ENCODE data around the gene S1PR2.
"Not testable (repeated sequence)": the region's sequence is repeated elsewhere in the genome, so short reads cannot be mapped to it uniquely, and the experiment has no call there.

Gene S1PR2

GRCh38 chr19:10254244-10254643 lies 23.1 kb upstream of the S1PR2 start:
- no peak for DNase-seq (ENCODE audit: low spot score)

- DNase-seq (ENCODE audit: low spot score): no peak
These were observed 21.6 kb upstream of the S1PR2 start for GRCh38 chr19:10252707-10253106.

GRCh38 chr19:10251792-10252694 lies 20.9 kb upstream of the S1PR2 start, which contains the start of gene MRPL4:
Gene MRPL4, plus strand, starts transcription at chr19:10252214. Its CDS starts 40 bp downstream, at chr19:10252254.
- DNase-seq (ENCODE audit: low spot score): peak; percentile 99

- DNase-seq (ENCODE audit: low spot score): no peak
These were observed 15.4 kb upstream of the S1PR2 start for GRCh38 chr19:10246511-10246910.

GRCh38 chr19:10245189-10245939 lies 14.2 kb upstream of the S1PR2 start:
- DNase-seq (ENCODE audit: low spot score): no peak

GRCh38 chr19:10243606-10244005 lies 12.5 kb upstream of the S1PR2 start:
- DNase-seq (ENCODE audit: low spot score): no peak

- DNase-seq (ENCODE audit: low spot score): not testable (repeated sequence)
These were observed 10.8 kb upstream of the S1PR2 start for GRCh38 chr19:10241826-10242449.

- no peak for DNase-seq (ENCODE audit: low spot score)
These were observed 7.1 kb upstream of the S1PR2 start for GRCh38 chr19:10238172-10238783.

GRCh38 chr19:10237702-10238101 lies 6.6 kb upstream of the S1PR2 start:
- DNase-seq (ENCODE audit: low spot score): no peak

GRCh38 chr19:10235409-10235808 lies 4.3 kb upstream of the S1PR2 start:
- DNase-seq (ENCODE audit: low spot score): not testable (repeated sequence)

GRCh38 chr19:10235003-10235402 lies 3.9 kb upstream of the S1PR2 start:
- no peak for DNase-seq (ENCODE audit: low spot score)

GRCh38 chr19:10233946-10234345 lies 2.8 kb upstream of the S1PR2 start:
- DNase-seq (ENCODE audit: low spot score): no peak

GRCh38 chr19:10231612-10232228 lies 589 bp upstream of the S1PR2 start:
- DNase-seq (ENCODE audit: low spot score): no peak

- DNase-seq (ENCODE audit: low spot score): no peak
These were observed 814 bp downstream of the S1PR2 start for GRCh38 chr19:10230173-10230860.

- no peak for DNase-seq (ENCODE audit: low spot score)
These were observed 2.2 kb downstream of the S1PR2 start for GRCh38 chr19:10228920-10229319.

GRCh38 chr19:10228393-10228792 lies 2.7 kb downstream of the S1PR2 start:
- DNase-seq (ENCODE audit: low spot score): no peak

GRCh38 chr19:10227026-10227971 lies 3.8 kb downstream of the S1PR2 start:
- no peak for DNase-seq (ENCODE audit: low spot score)

- no peak for DNase-seq (ENCODE audit: low spot score)
These were observed 4.6 kb downstream of the S1PR2 start for GRCh38 chr19:10226376-10227025.

GRCh38 chr19:10226021-10226375 lies 5.1 kb downstream of the S1PR2 start:
- DNase-seq (ENCODE audit: low spot score): no peak

Data from kidney capillary endothelial cell (primary cell).